AG09319 (cell line): ENCODE data around the gene DLK2.
"Not testable (repeated sequence)": the region's sequence is repeated elsewhere in the genome, so short reads cannot be mapped to it uniquely, and the experiment has no call there.

ENCODE experiments used
- DNase-seq: peaks from one replicate; pipeline ENCODE4 v3.0.0-alpha.2; 2010; ENCODE audit warnings: low read depth; ENCODE audit errors: extremely low read depth
- CTCF ChIP-seq: IDR thresholded peaks from 2 replicates; pipeline ENCODE4 v1.5.1; 2011; ENCODE audit warnings: low read depth, mild to moderate bottlenecking, inconsistent platforms, low read length, moderate library complexity

Gene DLK2

GRCh38 chr6:43426928-43427405 is 28.4 kb downstream of the DLK2 start:
- DNase-seq = no peak
- no peak for TF ChIP-seq CTCF

GRCh38 chr6:43425083-43425482 is 30.3 kb downstream of the DLK2 start:
- DNase-seq = not testable (repeated sequence)

DNA sequence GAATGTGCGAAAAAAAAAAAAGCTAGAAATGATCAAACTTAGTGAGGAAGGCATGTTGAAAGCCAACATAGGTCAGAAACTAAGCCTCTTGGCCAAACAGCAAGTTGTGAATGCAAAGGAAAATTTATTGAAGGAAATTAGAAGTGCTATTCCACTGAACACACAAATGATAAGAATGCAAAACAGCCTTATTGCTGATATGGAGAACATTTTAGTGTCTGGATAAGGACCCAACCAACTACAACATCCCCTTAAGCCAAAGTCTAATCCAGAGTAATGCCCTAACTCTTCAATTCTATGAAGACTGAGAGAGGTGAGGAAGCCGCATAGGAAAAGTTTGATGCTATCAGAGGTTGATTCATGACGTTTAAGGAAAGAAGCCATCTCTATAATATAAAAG is 33.5 kb downstream of the DLK2 start:
- DNase-seq = no peak
- no peak for TF ChIP-seq CTCF

DNA sequence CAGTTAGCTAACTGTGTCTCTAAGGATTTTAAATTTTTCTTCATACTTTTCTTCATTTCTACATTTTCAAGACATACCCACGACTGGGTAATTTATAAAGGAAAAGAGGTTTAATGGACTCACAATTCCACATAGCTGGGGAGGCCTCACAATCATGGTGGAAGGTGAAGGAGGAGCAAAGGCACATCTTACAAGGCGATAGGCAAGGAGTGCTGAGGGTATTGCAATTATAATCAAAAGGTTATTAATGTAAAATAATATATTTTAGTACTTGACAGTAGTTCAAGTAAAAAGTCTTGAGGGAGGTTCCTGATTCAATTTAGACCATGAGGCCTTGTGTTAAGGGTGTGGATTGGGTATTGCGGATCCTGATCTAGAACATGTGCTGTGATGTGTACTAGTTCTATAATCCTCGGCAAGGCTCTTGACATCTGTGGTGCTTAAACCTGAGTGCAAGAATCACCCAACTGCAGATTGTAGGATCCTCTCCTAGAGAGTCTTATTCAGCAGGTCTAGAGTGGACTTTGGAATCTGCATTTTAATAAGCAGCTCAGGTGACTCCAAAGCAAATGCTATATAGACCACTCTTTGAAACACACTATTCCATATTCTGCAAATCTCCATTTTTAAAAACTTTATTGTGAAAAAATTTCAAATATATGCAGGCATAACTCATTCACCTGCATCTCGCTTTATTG is 35.2 kb downstream of the DLK2 start:
- TF ChIP-seq CTCF = no peak
- no peak for DNase-seq

DNA sequence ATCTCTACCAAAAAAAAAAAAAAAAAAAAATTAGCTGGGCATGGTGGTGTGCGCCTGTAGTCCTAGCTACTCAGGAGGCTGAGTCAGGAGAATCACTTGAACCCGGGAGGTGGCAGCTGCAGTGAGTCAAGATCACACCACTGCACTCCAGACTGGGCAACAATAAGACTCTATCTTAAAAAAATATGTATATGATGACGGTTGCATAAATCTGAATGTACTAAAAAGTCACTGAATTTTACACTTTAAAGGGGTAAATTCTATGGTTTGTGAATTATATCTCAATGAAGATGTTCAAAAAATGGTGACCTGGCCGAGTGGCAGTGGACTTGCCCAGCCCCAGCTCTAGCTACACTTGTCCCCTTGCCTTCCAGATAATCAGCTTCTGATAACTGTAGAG is 38.4 kb downstream of the DLK2 start:
- no peak for DNase-seq
- TF ChIP-seq CTCF = no peak

DNA sequence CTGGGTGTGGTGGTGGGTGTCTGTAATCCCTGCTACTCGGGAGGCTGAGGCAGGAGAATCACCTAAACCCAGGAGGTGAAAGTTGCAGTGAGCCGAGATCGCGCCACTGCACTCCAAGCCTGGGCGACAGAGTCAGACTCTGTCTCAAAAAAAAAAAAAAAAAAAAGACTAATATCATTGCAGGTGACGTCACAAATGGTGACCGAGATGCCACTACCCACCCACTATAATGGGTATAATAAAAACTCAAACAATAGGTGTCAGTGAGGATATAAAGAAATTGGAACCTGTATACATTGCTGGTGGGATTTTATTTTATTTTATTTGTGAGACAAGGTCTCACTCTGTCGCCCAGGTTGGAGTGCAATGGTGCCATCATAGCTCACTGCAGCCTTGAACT is 40.1 kb downstream of the DLK2 start:
- DNase-seq = not testable (repeated sequence)

DNA sequence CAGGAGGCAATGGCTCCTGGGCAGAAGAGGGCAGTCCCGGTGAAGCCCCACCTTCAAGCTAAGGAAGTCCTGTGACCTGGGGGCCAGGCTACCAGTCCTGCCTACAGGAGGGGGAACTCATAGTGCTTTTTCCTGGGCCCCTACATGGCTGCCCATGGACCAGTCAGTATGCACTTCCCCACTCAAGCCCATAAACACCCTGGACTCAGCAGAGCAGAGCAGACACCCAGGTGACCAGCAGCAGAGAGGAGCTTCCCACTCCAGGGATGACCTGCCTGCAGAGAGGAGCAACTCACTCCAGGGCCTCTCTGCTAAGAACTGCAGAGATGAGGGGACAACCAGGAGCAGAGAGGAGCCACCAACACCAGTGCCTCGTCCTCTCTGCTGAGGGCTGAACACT is 42.3 kb downstream of the DLK2 start:
- no peak for DNase-seq

GRCh38 chr6:43412541-43412940 is 42.8 kb downstream of the DLK2 start:
- no peak for DNase-seq
- no peak for TF ChIP-seq CTCF

More for the DNA sequence above, 42.3 kb downstream of the DLK2 start:
- no peak for TF ChIP-seq CTCF

- DNase-seq = not testable (repeated sequence)
Measured at GRCh38 chr6:43410776-43411175, 44.6 kb downstream of the DLK2 start.
